ENCODE data around the gene TRABD2B.

DNA sequence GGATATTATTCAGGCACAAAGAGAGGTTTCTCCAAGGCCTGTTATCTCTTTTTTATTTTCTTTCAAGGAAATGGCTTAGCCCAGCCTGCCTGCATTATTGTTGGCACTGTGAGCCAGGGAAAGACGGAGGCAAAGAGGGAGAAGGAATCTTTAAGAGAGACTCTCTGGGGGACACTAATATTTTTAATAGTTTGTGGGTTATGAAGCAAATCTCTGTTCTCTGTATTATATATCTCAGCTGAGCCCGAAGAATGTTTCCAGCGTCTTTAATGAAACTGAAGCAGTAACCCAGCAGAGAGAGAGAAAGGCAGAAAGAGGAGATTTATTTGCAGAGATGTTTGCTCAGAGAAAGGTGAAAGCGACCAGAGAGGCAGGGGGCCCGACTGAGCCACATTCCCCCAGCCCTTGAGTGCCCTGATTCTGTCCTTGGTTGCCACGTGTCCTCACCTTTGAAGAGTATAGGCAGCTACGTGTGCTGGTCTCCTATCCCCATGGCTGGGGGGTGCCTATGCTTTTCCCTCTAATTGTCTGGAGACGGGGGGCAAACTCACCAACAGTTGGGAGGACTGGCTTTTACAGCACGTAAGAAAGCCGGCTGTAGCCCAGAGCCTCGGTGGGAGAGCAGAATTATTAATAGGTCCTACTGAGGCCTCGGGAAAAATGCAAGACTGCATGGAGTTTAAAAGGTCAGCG, 166.4 kb downstream of the TRABD2B start:
- TF ChIP-seq, protein P1, sequence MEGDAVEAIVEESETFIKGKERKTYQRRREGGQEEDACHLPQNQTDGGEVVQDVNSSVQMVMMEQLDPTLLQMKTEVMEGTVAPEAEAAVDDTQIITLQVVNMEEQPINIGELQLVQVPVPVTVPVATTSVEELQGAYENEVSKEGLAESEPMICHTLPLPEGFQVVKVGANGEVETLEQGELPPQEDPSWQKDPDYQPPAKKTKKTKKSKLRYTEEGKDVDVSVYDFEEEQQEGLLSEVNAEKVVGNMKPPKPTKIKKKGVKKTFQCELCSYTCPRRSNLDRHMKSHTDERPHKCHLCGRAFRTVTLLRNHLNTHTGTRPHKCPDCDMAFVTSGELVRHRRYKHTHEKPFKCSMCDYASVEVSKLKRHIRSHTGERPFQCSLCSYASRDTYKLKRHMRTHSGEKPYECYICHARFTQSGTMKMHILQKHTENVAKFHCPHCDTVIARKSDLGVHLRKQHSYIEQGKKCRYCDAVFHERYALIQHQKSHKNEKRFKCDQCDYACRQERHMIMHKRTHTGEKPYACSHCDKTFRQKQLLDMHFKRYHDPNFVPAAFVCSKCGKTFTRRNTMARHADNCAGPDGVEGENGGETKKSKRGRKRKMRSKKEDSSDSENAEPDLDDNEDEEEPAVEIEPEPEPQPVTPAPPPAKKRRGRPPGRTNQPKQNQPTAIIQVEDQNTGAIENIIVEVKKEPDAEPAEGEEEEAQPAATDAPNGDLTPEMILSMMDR (IDR thresholded peaks at IDR 0.05) = no peak
- no peak for TF ChIP-seq POLR2A (IDR thresholded peaks at IDR 0.05)

Measured in body of pancreas (tissue), 4 donors.